K562 (cell line): ENCODE measurements around the gene ZSCAN29. TPM values are rescaled to one million over a fixed set of nuclear protein-coding genes. Genes with fewer than 3 reads are reported as not detected.

Source experiments
- ATAC-seq: fragments of 200-7000 bp; cut with Tn5 transposase; 3 replicates; pipeline ENCODE4 v1.9.1; 2020; ENCODE audit warnings: moderate library complexity
- BruUV-seq: library from RNA; stranded (reverse); fragments of 400-500 nt; replicated peaks from 2 replicates; lab custom pipeline; 2021; lab: Mats Ljungman, UMichigan
- CTCF ChIA-PET: fragments of 300-600 bp; formaldehyde crosslinking; extraction: SDS; loops from one replicate; lab custom pipeline; 2021; ENCODE audit warnings: low intra/inter-chr PET ratio; lab: Yijun Ruan, JAX
- POLR2A ChIA-PET: fragments of 300-600, 350-650 bp; sonication (Branson Sonifier 250); formaldehyde crosslinking; extraction: SDS; loops from one replicate; lab custom pipeline; 2021; ENCODE audit warnings: antibody characterized with exemption, inconsistent platforms; lab: Yijun Ruan, JAX
- DNase-seq, 4 experiments: peaks; one replicate each; pipeline versions ENCODE4 v3.0.0 to v3.0.0-alpha.2; 2011 to 2018; ENCODE audit warnings: low spot score in 3 of 4, mixed read lengths in 3 of 4; ENCODE audit errors: extremely low read depth in 1 of 4
- FAIRE-seq: peaks from 2 replicates; lab custom pipeline; 2011; peaks lifted over from hg19 to GRCh38; lab: Jason Lieb, UNC
- H2AFZ ChIP-seq: 2 replicates; pipeline ENCODE4 v1.6.0; 2011; ENCODE audit warnings: low read depth, low read length, control low read depth, inconsistent platforms
- H3K27ac ChIP-seq: fragments of 200-600 bp; 3 replicates; pipeline ENCODE4 v1.8.0; 2011; ENCODE audit warnings: low read depth, mild to moderate bottlenecking, control low read depth, inconsistent platforms, low read length, moderate library complexity, mixed read lengths; ENCODE audit errors: extremely low read depth
- H3K27me3 ChIP-seq, 2 experiments: fragments of 300-600 bp in 1 of 2; 2 replicates in 1 of 2; 3 replicates in 1 of 2; pipeline versions ENCODE4 v1.6.0 to v1.8.0; 2011; ENCODE audit warnings: inconsistent platforms in 2 of 2, low read length in 2 of 2, mild to moderate bottlenecking in 1 of 2, mixed read lengths in 1 of 2, moderate library complexity in 1 of 2; ENCODE audit not compliant: control insufficient read depth in 2 of 2, insufficient read depth in 2 of 2
- H3K36me3 ChIP-seq: fragments of 300-600 bp; 3 replicates; pipeline ENCODE4 v1.8.0; 2011; ENCODE audit warnings: mild to moderate bottlenecking, low read length, inconsistent platforms; ENCODE audit not compliant: control insufficient read depth, insufficient read depth
- H3K4me1 ChIP-seq, 2 experiments: fragments of 200-600 bp in 1 of 2; replicated peaks in 1 of 2; 2 replicates in 1 of 2; 3 replicates in 1 of 2; pipeline versions ENCODE4 v1.5.1 to v1.8.0; 2011; ENCODE audit warnings: inconsistent platforms in 2 of 2, low read length in 2 of 2, mild to moderate bottlenecking in 1 of 2, mixed read lengths in 1 of 2, moderate library complexity in 1 of 2; ENCODE audit not compliant: control insufficient read depth in 2 of 2, insufficient read depth in 2 of 2
- H3K4me2 ChIP-seq: 2 replicates; pipeline ENCODE4 v1.6.1; 2011; ENCODE audit warnings: low read length, control low read depth, inconsistent platforms, mixed read lengths; ENCODE audit not compliant: insufficient read depth
- H3K4me3 ChIP-seq: fragments of 200-600 bp; sonication (generic), shearing (Covaris generic); 2 replicates; pipeline ENCODE4 v1.5.1; 2016; ENCODE audit warnings: control low read depth, inconsistent platforms
- H3K79me2 ChIP-seq: fragments of 200-600 bp; 3 replicates; pipeline ENCODE4 v1.8.0; 2011; ENCODE audit warnings: low read length, inconsistent platforms; ENCODE audit not compliant: control insufficient read depth, insufficient read depth
- H3K9ac ChIP-seq, 2 experiments: 2 replicates each; pipeline versions ENCODE4 v1.6.0 to v1.6.1; 2011; ENCODE audit warnings: low read depth in 2 of 2, low read length in 2 of 2, control low read depth in 1 of 2, inconsistent platforms in 1 of 2, mild to moderate bottlenecking in 1 of 2, mixed read lengths in 1 of 2; ENCODE audit not compliant: insufficient read depth in 1 of 2
- H3K9me1 ChIP-seq: one replicate; pipeline ENCODE4 v1.6.0; 2011; ENCODE audit warnings: inconsistent platforms, mild to moderate bottlenecking, low read length, moderate library complexity; ENCODE audit not compliant: control insufficient read depth, insufficient read depth
- H3K9me3 ChIP-seq: replicated peaks from 2 replicates; pipeline ENCODE4 v1.5.1; 2011; ENCODE audit warnings: low read depth, low read length, inconsistent platforms; ENCODE audit not compliant: control insufficient read depth, insufficient read depth
- H4K20me1 ChIP-seq: replicated peaks from 2 replicates; pipeline ENCODE4 v1.6.1; 2011; ENCODE audit warnings: low read length, inconsistent platforms, mixed read lengths; ENCODE audit not compliant: control insufficient read depth, insufficient read depth
- CEBPB ChIP-seq: fragments of 450-650 bp; IDR thresholded peaks from 2 replicates; pipeline ENCODE4 v1.6.1; 2016; ENCODE audit warnings: missing genetic modification characterization, missing compliant biosample characterization
- MCM5 ChIP-seq: fragments of 450-650 bp; IDR thresholded peaks from 2 replicates; pipeline ENCODE4 v1.6.1; 2016; ENCODE audit warnings: low read depth
- MIER1 ChIP-seq: fragments of 450-650 bp; IDR thresholded peaks from 2 replicates; pipeline ENCODE4 v1.6.1; 2016; ENCODE audit warnings: antibody characterized with exemption, mild to moderate bottlenecking, low read depth
- PHF20 ChIP-seq: fragments of 450-650 bp; IDR thresholded peaks from 2 replicates; pipeline ENCODE4 v1.6.1; 2018; ENCODE audit not compliant: partially characterized antibody
- RFX1 ChIP-seq: fragments of 450-650 bp; IDR thresholded peaks from 2 replicates; pipeline ENCODE4 v1.6.1; 2016; ENCODE audit warnings: mild to moderate bottlenecking, moderate library complexity
- RUNX1 ChIP-seq: sonication (generic); IDR thresholded peaks from 2 replicates; pipeline ENCODE4 v1.6.1; 2016; ENCODE audit warnings: antibody characterized with exemption, low read depth
- TARDBP ChIP-seq: fragments of 450-650 bp; IDR thresholded peaks from 2 replicates; pipeline ENCODE4 v1.6.1; 2016
- ZNF143 ChIP-seq: sonication (generic); formaldehyde crosslinking; IDR thresholded peaks from 2 replicates; pipeline ENCODE4 v1.9.0; 2022; ENCODE audit warnings: mild to moderate bottlenecking, missing genetic modification reagents
- ZNF79 ChIP-seq: fragments of 250-450 bp; sonication (Bioruptor Pico); IDR thresholded peaks from 2 replicates; pipeline ENCODE4 v1.4.0; 2020; ENCODE audit warnings: low read depth, mild to moderate bottlenecking, moderate library complexity
- WGBS: fragments of 100-300 bp; shearing (Covaris generic); methylation state at CpG from one replicate; pipeline ENCODE4 v1.1.6; 2016; ENCODE audit warnings: low coverage, mixed read lengths; ENCODE audit not compliant: insufficient coverage; ENCODE audit errors: missing lambda C conversion rate; 5-methylcytosine and 5-hydroxymethylcytosine counted together
- in situ Hi-C: fragments of 300-500 bp; cut with MboI; formaldehyde crosslinking; loops from 4 replicates; pipeline ENCODE4 v1.15.0; 2018; ENCODE audit warnings: inconsistent platforms, mixed read lengths
- intact Hi-C: fragments of 100-400 bp; cut with micrococcal nuclease; formaldehyde crosslinking; loops from 2 replicates; pipeline ENCODE4 v1.14.2; 2022
- polyA plus RNA-seq, 8 experiments: library from polyadenylated mRNA; depleted of rRNA in 4 of 8; stranded (reverse) in 5 of 8; unstranded in 3 of 8; fragments of >200 nt; fragmentation: Nextera tagmentation in 2 of 8; fragmentation: Illumina TruSeq in 1 of 8; extraction: Ambion mirVana in 2 of 8; extraction: Trizol in 1 of 8; gene quantifications; 2 replicates each; pipeline versions ENCODE4 v1.2.1 to v1.2.3, GENCODE V29; 2011 to 2014; ENCODE audit warnings: inconsistent platforms in 1 of 8, missing spikeins in 1 of 8
- total RNA-seq, 7 experiments: library from RNA; depleted of rRNA in 6 of 7; stranded (reverse); fragments of >200 nt in 6 of 7; fragmentation: Illumina TruSeq in 2 of 7; extraction: Trizol in 2 of 7; gene quantifications; 2 replicates each; pipeline versions ENCODE4 v1.2.1 to v1.2.3, GENCODE V29; 2011 to 2021; ENCODE audit warnings: low replicate concordance in 1 of 7
- TF ChIP-seq, protein P1 (sequence below): fragments of 250-450 bp; sonication (Bioruptor Pico); IDR thresholded peaks from 2 replicates; pipeline ENCODE4 v1.4.0; 2020
- TF ChIP-seq, protein P2 (sequence below): sonication (generic); formaldehyde crosslinking; IDR thresholded peaks from 2 replicates; pipeline ENCODE4 v1.8.0; 2022; ENCODE audit warnings: mild to moderate bottlenecking, missing genetic modification reagents

Gene ZSCAN29
- total and polyA plus RNA-seq, 9 of the 15 experiments (the other 6 are each of a cell fraction or from before 2014, with no cell fraction given): 2.5 to 28.6 (median 19.7) TPM

DNA sequence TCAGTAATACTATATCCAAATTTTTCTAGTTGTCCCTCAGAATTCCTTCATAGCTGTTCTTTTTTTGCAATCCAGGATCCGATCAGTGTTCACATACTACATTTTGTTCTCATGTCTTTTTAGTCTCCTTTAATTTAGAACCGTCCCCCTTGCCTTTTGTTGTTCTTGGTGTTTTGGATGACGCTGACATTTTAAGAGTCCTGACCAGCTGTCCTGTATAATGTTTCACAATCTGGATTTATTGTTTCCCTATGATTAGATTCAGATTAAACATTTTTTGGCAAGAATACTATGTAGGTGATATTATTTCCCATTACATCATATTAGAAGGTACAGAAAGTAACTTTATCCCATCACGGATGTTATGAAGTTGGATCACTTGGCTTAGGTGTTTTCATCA, 11.5 kb upstream of the ZSCAN29 start:
- no peak overlapping the region for H3K27ac ChIP-seq
- no peak overlapping the region for H3K9ac ChIP-seq
- FAIRE-seq (peak; percentile 70), ATAC-seq (no peak), DNase-seq (no peak)
- H3K27me3 ChIP-seq: no peaks in the 10 kb centered on the region
- no peaks in the 10 kb centered on the region; the same call in 1 of the 2 replicates for H4K20me1 ChIP-seq
- no TSS peak for BruUV-seq
- H3K9me3 ChIP-seq: no peaks in the 10 kb centered on the region
- peaks cover 92% of the 10 kb centered on the region for H3K36me3 ChIP-seq
- ChIA-PET CTCF (no interaction called here), POLR2A (interaction anchor here (0.9 kb wide), 1 partner anchor 13 kb away, joined by 3 read pairs; no protein-coding TSS in a partner anchor)
- in situ Hi-C loops: no loop called here
- 0 out of 2 replicates have a peak, but pooled peaks have one; percentile 10 for TF ChIP-seq CEBPB
- TF ChIP-seq RFX1: no peak
- TF ChIP-seq ZNF79: no peak
- TF ChIP-seq ZNF143: no peak
- no peak for TF ChIP-seq MIER1
- TF ChIP-seq TARDBP: no peak
- no peak for TF ChIP-seq RUNX1
- no peak for TF ChIP-seq PHF20
- no peaks in the 10 kb centered on the region for H3K9me1 ChIP-seq
- no peak overlapping the region for H3K4me3 ChIP-seq
- H2AFZ ChIP-seq: no peak overlapping the region
- H3K4me2 ChIP-seq: no peak overlapping the region
- intact Hi-C loops: no loop called here
- 95% methylated on average over 4 of the region's 4 CpGs for WGBS
- no peaks in the 10 kb centered on the region for H3K4me1 ChIP-seq
- H3K79me2 ChIP-seq: no peaks in the 10 kb centered on the region

DNA sequence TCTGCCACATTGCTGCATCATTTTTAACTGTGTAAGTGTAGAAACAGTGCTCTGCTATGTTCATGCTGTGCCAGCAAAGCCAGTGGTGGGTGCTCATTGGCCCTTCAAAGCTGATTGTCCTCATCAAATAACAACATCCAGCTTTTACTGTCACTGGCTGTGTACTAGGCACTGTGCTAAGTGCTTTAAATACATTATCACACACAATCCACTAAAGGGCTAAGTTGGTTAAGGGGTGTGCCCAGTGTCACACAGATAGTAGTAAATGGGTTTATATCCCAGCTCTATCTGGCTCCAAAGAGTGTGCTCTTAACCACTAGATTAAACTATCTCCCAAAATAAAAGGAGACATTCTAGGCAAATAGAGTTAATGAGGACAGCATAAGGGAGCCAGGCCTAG, 7.8 kb upstream of the ZSCAN29 start:
- Histone ChIP-seq H3K9ac (no peak overlapping the region), H3K4me2 (no peak overlapping the region), H3K4me3 (no peak overlapping the region), H3K27ac (no peak overlapping the region), H2AFZ (no peak overlapping the region), H3K79me2 (peaks cover 31% of the 10 kb centered on the region), H3K27me3 (no peaks in the 10 kb centered on the region), H4K20me1 (no peaks in the 10 kb centered on the region), H3K36me3 (peaks cover 86% of the 10 kb centered on the region), H3K9me1 (no peaks in the 10 kb centered on the region), H3K9me3 (no peaks in the 10 kb centered on the region), H3K4me1 (no peaks in the 10 kb centered on the region)
- in situ Hi-C loops: no loop called here
- POLR2A ChIA-PET: interaction anchor here (0.7 kb wide), 1 partner anchor 11 kb away, joined by 3 read pairs; no protein-coding TSS in a partner anchor
- FAIRE-seq (no peak), DNase-seq (no peak), ATAC-seq (no peak)
- CTCF ChIA-PET: no interaction called here
- no TSS peak for BruUV-seq
- intact Hi-C loops: no loop called here
- TF ChIP-seq, protein P1, sequence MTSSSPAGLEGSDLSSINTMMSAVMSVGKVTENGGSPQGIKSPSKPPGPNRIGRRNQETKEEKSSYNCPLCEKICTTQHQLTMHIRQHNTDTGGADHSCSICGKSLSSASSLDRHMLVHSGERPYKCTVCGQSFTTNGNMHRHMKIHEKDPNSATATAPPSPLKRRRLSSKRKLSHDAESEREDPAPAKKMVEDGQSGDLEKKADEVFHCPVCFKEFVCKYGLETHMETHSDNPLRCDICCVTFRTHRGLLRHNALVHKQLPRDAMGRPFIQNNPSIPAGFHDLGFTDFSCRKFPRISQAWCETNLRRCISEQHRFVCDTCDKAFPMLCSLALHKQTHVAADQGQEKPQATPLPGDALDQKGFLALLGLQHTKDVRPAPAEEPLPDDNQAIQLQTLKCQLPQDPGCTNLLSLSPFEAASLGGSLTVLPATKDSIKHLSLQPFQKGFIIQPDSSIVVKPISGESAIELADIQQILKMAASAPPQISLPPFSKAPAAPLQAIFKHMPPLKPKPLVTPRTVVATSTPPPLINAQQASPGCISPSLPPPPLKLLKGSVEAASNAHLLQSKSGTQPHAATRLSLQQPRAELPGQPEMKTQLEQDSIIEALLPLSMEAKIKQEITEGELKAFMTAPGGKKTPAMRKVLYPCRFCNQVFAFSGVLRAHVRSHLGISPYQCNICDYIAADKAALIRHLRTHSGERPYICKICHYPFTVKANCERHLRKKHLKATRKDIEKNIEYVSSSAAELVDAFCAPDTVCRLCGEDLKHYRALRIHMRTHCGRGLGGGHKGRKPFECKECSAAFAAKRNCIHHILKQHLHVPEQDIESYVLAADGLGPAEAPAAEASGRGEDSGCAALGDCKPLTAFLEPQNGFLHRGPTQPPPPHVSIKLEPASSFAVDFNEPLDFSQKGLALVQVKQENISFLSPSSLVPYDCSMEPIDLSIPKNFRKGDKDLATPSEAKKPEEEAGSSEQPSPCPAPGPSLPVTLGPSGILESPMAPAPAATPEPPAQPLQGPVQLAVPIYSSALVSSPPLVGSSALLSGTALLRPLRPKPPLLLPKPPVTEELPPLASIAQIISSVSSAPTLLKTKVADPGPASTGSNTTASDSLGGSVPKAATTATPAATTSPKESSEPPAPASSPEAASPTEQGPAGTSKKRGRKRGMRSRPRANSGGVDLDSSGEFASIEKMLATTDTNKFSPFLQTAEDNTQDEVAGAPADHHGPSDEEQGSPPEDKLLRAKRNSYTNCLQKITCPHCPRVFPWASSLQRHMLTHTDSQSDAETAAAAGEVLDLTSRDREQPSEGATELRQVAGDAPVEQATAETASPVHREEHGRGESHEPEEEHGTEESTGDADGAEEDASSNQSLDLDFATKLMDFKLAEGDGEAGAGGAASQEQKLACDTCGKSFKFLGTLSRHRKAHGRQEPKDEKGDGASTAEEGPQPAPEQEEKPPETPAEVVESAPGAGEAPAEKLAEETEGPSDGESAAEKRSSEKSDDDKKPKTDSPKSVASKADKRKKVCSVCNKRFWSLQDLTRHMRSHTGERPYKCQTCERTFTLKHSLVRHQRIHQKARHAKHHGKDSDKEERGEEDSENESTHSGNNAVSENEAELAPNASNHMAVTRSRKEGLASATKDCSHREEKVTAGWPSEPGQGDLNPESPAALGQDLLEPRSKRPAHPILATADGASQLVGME (CRISPR knock-in tag): no peak
- TF ChIP-seq MCM5: no peak
- TF ChIP-seq, protein P2, sequence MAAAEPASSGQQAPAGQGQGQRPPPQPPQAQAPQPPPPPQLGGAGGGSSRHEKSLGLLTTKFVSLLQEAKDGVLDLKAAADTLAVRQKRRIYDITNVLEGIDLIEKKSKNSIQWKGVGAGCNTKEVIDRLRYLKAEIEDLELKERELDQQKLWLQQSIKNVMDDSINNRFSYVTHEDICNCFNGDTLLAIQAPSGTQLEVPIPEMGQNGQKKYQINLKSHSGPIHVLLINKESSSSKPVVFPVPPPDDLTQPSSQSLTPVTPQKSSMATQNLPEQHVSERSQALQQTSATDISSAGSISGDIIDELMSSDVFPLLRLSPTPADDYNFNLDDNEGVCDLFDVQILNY: no peak
